Suprapubic skin (tissue), 4 donors: ENCODE measurements around the gene PPP1R12B. TPM values are rescaled to one million over a fixed set of nuclear protein-coding genes. Genes with fewer than 3 reads are reported as not detected.
"Not testable (repeated sequence)": the region's sequence is repeated elsewhere in the genome, so short reads cannot be mapped to it uniquely, and the experiment has no call there.

Experiments used
- DNase-seq, 2 donors: peaks; one replicate each; pipeline ENCODE4 v3.0.0-alpha.2; 2019; ENCODE audit warnings: low spot score in 2 of 2
- H3K27ac ChIP-seq: fragments of 200-600 bp; sonication (generic); one replicate; pipeline ENCODE4 v1.5.1; 2019
- H3K27me3 ChIP-seq: fragments of 200-600 bp; sonication (generic); one replicate; pipeline ENCODE4 v1.5.1; 2019
- H3K36me3 ChIP-seq: fragments of 200-600 bp; sonication (generic); one replicate; pipeline ENCODE4 v1.5.1; 2019
- H3K4me1 ChIP-seq: fragments of 200-600 bp; sonication (generic); one replicate; pipeline ENCODE4 v1.5.1; 2019
- H3K4me3 ChIP-seq: fragments of 200-600 bp; sonication (generic); one replicate; pipeline ENCODE4 v1.5.1; 2019; ENCODE audit warnings: mild to moderate bottlenecking
- H3K9me3 ChIP-seq: fragments of 200-600 bp; sonication (generic); one replicate; pipeline ENCODE4 v1.5.1; 2019
- CTCF ChIP-seq, 2 donors: fragments of 200-600 bp in 1 of 2; fragments of 450-650 bp in 1 of 2; sonication (generic) in 1 of 2; IDR thresholded peaks; one replicate each; pipeline ENCODE4 v1.5.1; 2016 to 2019; ENCODE audit warnings: antibody characterized with exemption in 2 of 2, mild to moderate bottlenecking in 1 of 2, moderate library complexity in 1 of 2
- EP300 ChIP-seq: sonication (generic); formaldehyde crosslinking; IDR thresholded peaks from one replicate; pipeline ENCODE4 v1.6.1; 2017; ENCODE audit warnings: antibody characterized with exemption
- POLR2A ChIP-seq, 2 donors: fragments of 450-650 bp; IDR thresholded peaks; one replicate each; pipeline ENCODE4 v1.6.1; 2017; ENCODE audit warnings: antibody characterized with exemption in 2 of 2, mild to moderate bottlenecking in 2 of 2, moderate library complexity in 2 of 2
- POLR2AphosphoS5 ChIP-seq, 3 donors: sonication (generic); formaldehyde crosslinking; IDR thresholded peaks; one replicate each; pipeline ENCODE4 v1.6.1; 2017; ENCODE audit warnings: antibody characterized with exemption in 3 of 3
- WGBS: methylation state at CpG from one replicate; pipeline ENCODE4 v1.1.5; 2018; 5-methylcytosine and 5-hydroxymethylcytosine counted together
- total RNA-seq, 4 donors: library from RNA; depleted of rRNA; stranded (reverse); fragments of >200 nt; gene quantifications; one replicate each; pipeline ENCODE4 v1.1.0, GENCODE V29; 2016

Gene PPP1R12B
- total RNA-seq, 4 donors from 2014 or later = 28.4 to 90.7 (median 30.8) TPM

- no peak overlapping the region for H3K4me3 ChIP-seq
- DNase-seq = no peak
- H3K27me3 ChIP-seq = no peaks in the 10 kb centered on the region
- no peaks in the 10 kb centered on the region for H3K9me3 ChIP-seq
- TF ChIP-seq EP300 (no peak), POLR2AphosphoS5 (IDR thresholded peaks at IDR 0.05) (no peak), POLR2A (IDR thresholded peaks at IDR 0.05) (no peak), CTCF (IDR thresholded peaks at IDR 0.05) (no peak)
- peaks cover 17% of the 10 kb centered on the region for H3K4me1 ChIP-seq
- no peak overlapping the region for H3K27ac ChIP-seq
- H3K36me3 ChIP-seq = no peaks in the 10 kb centered on the region
Observed at GRCh38 chr1:202547215-202547614, 198.7 kb downstream of the PPP1R12B start.

GRCh38 chr1:202550088-202550487, 201.6 kb downstream of the PPP1R12B start:
- not testable (repeated sequence) for H3K27ac ChIP-seq

GRCh38 chr1:202551683-202552082, 203.2 kb downstream of the PPP1R12B start:
- Histone ChIP-seq H3K4me3 (no peak overlapping the region), H3K36me3 (no peaks in the 10 kb centered on the region), H3K27me3 (no peaks in the 10 kb centered on the region), H3K27ac (no peak overlapping the region), H3K9me3 (no peaks in the 10 kb centered on the region), H3K4me1 (peaks cover 12% of the 10 kb centered on the region)
- WGBS = 38% methylated on average over 3 of the region's 3 CpGs
- DNase-seq = no peak
- no peak for TF ChIP-seq EP300

More at GRCh38 chr1:202550088-202550487, 201.6 kb downstream of the PPP1R12B start:
- H3K4me3 ChIP-seq, H3K9me3 ChIP-seq, H3K27me3 ChIP-seq, H3K36me3 ChIP-seq, DNase-seq: not testable (repeated sequence)
- H3K4me1 ChIP-seq = peaks cover 14% of the 10 kb centered on the region
- 90% methylated on average over 1 of the region's 1 CpG for WGBS

GRCh38 chr1:202552615-202553014, 204.1 kb downstream of the PPP1R12B start:
- not testable (repeated sequence) for H3K9me3 ChIP-seq, DNase-seq, H3K27me3 ChIP-seq, H3K36me3 ChIP-seq, H3K4me3 ChIP-seq
- peak overlapping the region; percentile 31 for H3K27ac ChIP-seq
- H3K4me1 ChIP-seq = peaks cover 12% of the 10 kb centered on the region

GRCh38 chr1:202553078-202553477, 204.6 kb downstream of the PPP1R12B start:
- Histone ChIP-seq H3K4me1 (peaks cover 12% of the 10 kb centered on the region), H3K27ac (peak overlapping the region; percentile 31)
- WGBS = 65% methylated on average over 1 of the region's 1 CpG
- not testable (repeated sequence) for DNase-seq, H3K36me3 ChIP-seq, H3K9me3 ChIP-seq, H3K4me3 ChIP-seq, H3K27me3 ChIP-seq

- Histone ChIP-seq H3K9me3 (no peaks in the 10 kb centered on the region), H3K36me3 (no peaks in the 10 kb centered on the region), H3K27me3 (no peaks in the 10 kb centered on the region), H3K4me1 (peaks cover 12% of the 10 kb centered on the region), H3K27ac (no peak overlapping the region), H3K4me3 (no peak overlapping the region)
- TF ChIP-seq EP300 (no peak), POLR2A (IDR thresholded peaks at IDR 0.05) (no peak), CTCF (IDR thresholded peaks at IDR 0.05) (no peak), POLR2AphosphoS5 (IDR thresholded peaks at IDR 0.05) (no peak)
- no peak for DNase-seq
- 37% methylated on average over 3 of the region's 3 CpGs for WGBS
Observed at GRCh38 chr1:202553560-202554038, 205.1 kb downstream of the PPP1R12B start.

- H3K4me1 ChIP-seq = peaks cover 12% of the 10 kb centered on the region
- not testable (repeated sequence) for H3K4me3 ChIP-seq, H3K9me3 ChIP-seq, H3K27ac ChIP-seq, DNase-seq, H3K36me3 ChIP-seq, H3K27me3 ChIP-seq
- 91% methylated on average over 4 of the region's 4 CpGs for WGBS
Observed at GRCh38 chr1:202554619-202555018, 206.1 kb downstream of the PPP1R12B start.

- not testable (repeated sequence) for H3K9me3 ChIP-seq, H3K27ac ChIP-seq, H3K4me3 ChIP-seq, H3K27me3 ChIP-seq, DNase-seq, H3K36me3 ChIP-seq
- peaks cover 12% of the 10 kb centered on the region for H3K4me1 ChIP-seq
- 85% methylated on average over 4 of the region's 4 CpGs for WGBS
Observed at GRCh38 chr1:202556037-202556436, 207.5 kb downstream of the PPP1R12B start.

- not testable (repeated sequence) for DNase-seq, H3K4me3 ChIP-seq, H3K27ac ChIP-seq, H3K27me3 ChIP-seq, H3K9me3 ChIP-seq, H3K36me3 ChIP-seq
- peaks cover 16% of the 10 kb centered on the region for H3K4me1 ChIP-seq
- 78% methylated on average over 1 of the region's 1 CpG for WGBS
Observed at GRCh38 chr1:202557662-202558061, 209.2 kb downstream of the PPP1R12B start.
